ENCODE data around the gene ENTREP1.

ENTREP1 gene

DNA sequence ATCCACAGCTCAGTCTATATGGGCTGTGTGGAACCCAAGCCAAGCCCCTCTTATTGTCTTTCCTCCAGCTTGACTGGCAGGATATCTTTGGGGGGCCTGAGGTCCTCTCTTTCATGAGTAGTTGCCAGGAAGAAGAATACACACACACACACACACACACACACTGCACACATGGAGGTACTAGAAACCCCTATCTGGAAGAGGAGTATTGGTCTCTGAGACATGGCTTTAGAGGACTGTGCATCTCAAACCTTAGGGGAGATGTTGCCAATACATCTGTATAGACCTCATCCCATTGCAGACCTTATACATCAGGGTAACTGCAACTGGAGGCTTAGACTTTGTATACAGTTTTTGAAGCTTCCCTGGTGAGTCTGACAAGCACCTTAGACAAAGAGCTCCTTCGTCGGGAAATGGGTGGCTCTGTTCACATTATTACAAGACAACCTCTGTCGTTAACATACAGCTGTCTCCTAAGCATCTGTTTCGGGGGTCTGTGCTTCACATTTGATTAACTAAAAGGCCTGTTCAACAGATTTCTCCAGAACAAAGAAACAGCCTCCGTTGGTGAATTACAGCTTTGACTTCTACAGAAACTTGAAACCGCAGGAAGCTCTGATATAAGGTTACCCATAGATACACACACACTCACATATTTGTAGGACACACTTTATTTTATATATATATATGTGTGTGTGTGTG is 5.5 kb upstream of the ENTREP1 start:
- DNase-seq: no peak

DNA sequence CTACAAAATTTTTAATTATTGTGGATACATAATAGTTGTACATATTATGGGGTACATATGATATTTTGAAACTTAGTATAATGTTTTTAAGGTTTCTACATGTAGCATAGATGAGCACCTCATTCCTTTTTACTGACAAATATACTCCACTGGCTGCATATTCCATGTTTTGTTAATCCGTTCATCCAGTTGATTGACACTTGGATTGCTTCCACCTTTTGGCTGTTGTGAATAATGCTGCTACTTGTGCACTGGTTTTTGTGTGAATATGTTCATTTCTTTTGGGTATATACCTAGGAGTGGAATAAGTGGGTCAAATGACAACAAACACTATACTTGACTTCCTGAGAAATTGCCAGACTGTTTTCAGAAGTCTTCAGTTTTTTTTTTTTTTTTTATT is 2.8 kb upstream of the ENTREP1 start:
- DNase-seq: no peak

DNA sequence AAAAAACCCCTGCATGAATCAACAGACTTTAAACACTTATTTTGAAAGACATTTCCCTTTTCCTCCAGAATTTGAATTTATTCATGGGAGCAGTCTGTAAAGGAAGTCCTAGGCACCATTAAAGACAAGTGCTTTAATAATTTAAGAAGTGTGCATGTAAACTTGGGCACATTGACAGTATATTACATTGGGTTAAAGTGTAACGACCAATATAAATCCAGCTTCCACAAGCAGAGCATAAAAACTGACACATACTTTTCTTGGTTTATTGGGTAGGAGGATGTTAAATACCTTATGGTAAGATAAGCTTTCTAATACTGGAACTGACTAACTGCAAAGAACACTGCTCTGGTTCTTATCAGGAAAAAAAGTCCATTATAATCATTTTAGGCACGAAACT is 1.2 kb upstream of the ENTREP1 start:
- DNase-seq: no peak

DNA sequence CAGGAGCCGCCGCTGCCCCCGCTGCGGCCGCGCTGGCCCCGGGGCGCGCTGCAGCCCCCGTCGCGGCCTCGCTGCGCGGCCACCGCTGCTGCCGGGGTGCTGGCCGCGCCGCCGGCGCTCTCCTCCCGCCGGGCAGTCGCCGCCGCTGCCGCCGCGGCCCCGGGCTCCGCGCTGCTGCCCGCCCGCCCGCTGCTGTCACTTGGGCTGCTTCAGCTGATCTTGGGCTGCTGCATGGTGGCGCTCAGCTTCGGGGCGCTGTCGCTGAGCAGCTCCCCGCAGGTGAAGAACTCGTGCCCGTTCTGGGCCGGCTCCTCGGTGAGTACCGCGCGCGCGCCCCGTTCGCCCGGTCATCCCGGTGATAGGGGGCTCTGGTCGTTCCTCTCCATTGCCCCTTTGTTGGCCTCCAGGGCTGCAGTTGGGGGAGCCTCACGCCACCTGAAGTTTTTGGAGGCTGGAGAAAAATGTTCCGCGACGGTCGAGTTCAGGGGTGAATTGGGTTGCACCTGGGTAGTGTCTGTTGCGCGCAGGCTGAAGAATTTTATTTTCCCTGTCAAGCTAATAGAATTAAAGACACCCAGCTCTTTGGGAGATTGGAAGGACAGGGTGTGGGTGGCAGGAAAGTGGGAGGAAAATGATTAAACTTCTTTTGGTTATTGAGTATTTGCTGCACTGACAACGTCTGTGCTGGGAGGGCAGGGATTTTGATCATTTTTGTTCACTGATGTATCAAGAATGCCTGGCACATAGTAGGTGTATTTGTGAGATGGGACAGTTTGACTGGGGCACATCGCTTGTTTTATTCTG is 596 bp downstream of the ENTREP1 start:
- DNase-seq: no peak

DNA sequence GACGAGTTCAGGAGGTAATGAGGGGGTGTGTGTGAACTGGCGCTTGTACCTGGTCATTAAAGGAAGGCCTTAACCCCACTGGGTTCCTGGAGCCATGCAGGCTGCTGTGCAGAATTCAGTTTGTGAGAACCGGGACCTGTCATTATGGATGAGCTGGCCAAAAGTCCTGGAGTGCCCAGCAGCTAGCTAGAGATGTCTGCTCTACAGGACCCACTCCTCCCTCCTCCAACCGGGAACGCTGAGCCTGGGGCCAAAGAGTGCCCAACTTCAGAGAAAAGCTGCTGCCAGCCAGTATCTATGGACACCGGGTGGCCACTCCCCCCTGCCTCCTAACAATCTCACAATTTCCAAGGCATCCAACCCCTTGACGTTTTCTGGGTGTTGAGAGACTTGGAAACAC is 1.2 kb downstream of the ENTREP1 start:
- no peak for DNase-seq

DNA sequence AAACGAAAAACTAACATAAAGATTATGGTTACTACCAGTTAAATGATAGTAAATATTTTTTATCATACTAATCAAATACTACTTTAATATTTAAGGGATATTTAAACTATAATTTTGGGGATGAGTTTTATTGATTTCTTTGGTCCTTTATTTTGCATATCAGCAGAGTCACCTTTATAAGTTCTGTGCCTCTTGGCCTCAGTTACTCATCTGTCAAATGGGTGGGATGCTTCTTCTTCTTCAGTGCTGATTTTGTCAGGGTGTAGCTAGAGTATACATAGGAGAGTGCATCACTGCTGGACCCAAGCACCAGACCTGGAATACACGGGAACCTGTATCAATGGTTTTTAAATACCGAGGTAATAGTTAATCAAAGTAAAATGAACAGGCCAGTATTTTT is 5.6 kb downstream of the ENTREP1 start:
- no peak for DNase-seq

DNA sequence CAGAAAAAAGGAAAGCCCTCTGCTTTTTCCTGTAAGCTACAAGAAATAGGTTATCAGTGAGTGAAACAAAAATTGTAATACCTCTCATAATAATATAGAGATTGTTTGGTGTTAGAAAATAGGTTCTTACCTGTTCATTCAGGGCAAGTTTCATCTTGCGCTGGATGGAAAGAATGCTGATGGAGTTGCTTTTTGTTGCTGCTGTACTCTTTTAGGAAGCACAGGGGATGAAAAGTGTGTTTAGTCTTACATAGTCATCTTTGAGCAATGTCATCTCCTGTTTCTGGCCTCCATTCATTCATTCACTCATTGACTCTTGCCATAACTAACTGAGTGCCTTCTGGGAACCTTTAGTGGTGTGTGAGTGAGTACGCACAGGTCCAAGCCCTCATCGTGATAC is 6.4 kb downstream of the ENTREP1 start:
- DNase-seq: no peak

DNA sequence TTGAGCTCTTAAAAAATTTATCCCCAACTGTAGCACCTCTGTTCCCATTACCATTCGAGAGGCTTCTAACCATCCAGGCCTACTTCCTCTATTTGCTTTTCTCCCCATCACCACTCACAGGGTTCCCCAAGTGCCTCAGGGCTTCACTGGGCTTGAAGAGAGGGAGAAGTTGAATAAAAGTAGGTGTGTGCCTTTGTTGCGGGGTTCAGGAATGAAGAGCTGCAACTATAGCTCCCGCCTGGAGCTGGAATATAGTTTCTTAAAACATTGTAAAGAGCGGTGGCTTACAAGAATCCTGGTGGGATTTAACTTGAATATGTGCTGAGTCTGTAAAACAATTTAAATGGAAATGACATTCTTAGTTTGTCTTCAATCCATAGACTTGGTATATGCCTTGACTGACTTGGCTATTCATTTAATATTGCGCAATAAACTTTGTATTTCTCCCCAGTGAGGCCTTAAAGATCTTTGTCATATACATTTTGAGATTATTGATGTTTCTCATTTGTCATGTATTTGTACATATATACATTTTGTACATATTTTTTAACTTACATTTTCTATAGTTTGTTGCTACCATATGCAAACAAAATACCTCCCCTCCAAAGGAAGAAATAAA is 7.2 kb downstream of the ENTREP1 start:
- no peak for DNase-seq

DNA sequence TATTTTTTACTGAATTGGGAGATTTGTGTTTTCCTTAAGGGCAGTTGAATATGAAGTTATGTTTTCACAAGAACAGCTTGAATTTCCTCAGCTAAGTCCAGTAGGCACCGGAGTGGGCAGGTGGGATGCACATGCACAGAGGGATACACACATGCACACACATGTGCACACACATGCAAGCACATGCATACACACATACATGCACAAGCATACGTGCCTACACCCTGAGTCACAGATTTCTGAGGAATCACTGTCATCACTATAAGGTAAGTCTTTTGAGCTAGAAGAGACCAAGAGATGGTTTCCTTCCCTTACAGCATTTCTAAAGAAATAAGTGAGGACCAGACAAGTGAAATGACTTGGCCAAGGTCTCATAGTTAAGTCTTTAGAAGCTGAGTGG is 8.7 kb downstream of the ENTREP1 start:
- no peak for DNase-seq

DNA sequence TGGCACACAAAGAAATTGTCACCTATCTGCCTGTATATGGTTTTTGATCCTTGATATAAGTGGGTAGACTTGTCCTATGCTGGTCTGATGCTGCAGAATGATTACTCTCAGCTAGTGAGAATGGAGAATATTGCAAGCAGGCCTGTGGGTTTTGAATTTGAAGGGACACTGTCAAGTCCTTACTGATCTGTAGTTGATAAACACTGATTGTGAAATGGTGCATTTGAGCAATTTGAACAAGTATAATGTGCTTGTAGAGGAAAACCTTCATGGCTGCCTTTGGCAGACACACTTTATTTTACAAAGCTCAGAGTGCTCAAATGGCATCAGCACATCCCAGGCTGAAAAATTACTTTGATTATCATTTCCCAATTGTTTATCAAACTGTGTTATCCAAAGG is 9.3 kb downstream of the ENTREP1 start:
- DNase-seq: no peak

DNA sequence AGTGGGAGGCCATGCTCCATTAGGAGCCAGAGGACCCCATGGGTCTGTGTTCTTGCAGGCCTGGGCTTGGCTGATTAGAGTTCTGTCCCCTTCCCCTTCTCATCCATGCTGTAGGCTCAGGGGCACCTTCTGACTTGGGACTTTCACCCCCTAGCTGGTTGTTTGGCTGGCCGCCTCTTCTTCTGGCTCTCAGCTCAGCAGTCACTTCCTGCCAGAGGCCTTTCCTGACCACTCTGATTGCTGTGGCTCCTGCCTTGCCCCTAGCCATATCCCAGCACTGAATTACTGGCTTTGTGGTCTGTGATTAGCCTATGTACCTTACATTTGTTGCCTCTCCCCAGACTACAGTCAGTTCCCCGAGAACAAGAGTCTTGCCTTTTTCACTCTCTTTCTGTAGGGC is 14.6 kb downstream of the ENTREP1 start:
- DNase-seq: no peak

DNA sequence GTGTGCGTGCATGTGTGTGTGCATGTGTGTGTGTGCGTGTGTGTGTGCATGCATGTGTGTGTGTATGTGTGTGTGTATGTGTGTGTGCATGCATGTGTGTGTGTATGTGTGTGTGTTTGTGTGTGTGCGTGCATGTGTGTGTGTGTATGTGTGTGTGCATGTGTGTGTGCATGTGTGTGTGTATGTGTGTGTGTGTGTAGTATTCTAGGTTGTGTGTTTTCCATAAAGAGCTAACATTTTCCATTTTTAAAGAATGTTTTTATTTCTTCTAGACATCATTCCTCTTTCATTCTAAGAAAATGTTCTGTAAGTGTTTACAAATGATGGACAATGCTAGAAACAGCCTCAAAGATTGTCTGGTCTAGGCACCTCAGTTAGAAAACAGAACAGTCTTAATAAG is 15.6 kb downstream of the ENTREP1 start:
- DNase-seq: no peak

DNA sequence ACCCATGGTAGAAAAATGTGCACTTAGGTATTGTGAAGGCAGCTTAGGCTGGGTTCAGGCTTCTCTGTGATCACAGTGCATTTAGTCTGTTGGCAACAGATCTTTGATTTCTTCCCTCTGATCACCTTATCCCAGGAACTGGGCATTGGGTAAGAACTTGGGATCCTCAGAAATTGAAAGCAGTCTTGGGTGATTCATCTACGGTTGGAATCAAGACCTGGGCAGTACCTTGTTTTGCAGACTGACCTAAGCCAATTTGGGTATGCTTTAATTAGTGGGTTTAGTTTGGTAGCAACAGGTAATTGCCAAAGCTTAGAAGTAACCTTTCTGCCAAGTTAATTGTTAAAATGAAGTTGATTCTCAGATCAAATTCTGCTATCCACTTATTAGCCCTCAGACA is 17.8 kb downstream of the ENTREP1 start:
- no peak for DNase-seq

DNA sequence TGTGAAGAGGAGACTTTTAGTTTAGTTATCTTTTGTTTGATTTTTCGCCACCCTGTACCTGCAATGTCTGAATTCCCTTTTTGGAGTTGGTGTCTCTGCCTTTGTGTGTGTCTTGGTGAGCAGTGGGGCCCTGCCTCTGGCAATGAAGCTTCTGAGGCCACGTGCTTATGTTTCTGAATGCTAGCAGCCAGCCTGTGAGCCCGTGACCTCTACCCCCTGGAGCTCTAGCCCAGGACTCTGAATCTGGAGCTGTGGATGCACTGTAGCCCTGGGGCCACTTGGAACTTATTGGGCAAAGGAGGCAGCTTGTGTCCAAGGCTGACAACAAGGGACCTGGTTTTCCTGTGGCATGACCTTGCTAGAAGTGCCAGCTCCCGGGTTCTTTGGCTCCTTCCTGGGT is 19.4 kb downstream of the ENTREP1 start:
- no peak for DNase-seq

DNA sequence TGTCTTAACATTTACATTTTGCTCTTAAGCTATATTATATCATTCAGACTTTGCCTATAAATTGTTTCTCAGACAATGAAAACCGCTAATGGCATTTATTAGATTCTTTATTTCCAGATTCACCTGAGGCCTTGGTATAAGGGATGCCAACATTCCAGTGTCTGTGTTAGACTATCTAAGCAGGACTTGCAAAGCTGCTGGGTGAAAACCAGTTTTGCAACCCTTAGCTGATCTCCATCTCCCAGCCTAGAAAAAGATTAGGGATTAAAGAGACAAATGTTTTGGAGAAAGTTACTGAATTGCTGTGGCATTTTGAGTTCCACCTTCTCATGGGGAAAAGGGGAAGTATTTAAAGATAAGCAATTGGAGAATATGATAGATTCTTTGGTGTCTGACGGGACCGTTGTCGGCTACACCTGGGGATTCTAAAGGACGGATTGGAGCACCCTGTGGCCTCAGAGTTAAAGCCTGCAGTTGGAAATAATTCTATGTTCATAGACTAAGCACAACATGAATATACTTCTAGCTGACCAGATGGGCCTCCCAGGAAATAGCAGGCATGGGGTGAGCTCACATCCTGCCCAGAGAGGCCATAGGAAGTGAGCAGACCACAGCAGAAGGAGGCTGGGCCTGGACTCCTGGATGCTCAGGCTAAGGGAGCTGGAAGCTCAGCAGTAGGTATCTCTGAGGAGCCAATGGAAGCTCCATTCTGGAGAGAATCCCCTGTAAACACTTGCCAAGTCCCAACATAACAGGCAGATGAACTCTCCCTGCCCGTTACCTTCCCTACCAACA is 21.8 kb downstream of the ENTREP1 start:
- DNase-seq: no peak

DNA sequence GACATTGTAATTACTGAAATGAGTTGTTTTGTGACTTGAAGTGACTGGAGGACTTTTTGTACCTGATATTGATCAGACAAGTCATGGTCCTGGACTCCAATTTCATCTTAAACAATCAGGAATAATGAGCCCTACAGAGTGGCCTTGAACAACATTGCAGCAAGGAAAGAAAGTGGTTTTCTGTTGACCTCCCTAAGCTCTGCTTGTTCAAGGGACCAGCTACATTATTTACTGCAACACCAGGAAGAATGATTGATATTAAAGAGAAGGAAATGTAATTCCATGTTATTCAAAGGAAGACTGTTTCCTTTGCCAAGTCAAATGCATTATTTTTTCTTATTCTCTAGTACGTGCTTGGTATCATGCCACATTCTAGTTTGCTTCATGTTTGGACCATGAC is 22.6 kb downstream of the ENTREP1 start:
- no peak for DNase-seq

DNA sequence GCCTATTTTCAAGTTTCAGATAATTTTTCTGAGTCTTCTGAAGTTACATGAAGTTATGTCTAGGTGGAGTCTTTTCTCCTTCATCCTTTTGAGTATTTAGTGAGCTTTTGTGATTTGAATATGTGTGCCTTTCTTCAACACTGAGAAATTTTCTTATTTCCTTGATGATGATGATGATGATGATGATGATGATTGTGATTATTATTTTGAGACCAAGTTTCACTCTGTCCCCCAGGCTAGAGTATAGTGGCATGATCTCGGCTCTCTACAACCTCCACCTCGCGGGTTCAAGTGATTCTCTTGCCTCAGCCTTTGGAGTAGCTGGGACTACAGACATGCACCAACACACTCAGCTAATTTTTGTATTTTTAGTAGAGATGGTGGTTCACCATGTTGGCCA is 26.2 kb downstream of the ENTREP1 start:
- no peak for DNase-seq

DNA sequence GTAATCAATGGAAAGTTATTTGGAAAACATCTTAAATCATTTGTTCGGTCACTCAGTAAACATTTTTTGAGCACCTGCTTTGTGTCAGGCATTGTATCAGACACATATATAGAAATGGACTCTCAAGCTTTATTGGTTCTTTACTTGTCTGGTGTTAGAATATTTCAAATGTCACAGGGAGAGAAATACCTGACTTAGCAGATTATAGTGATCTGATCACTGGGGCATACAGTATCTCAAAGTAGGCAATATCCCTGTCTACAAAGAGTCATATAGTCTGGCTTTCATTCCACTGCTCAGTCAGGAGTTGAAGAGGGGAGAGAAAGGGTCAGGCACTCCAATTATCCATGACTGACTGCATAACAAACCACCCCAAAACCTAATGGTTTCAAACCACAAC is 30.2 kb downstream of the ENTREP1 start:
- DNase-seq: no peak

DNA sequence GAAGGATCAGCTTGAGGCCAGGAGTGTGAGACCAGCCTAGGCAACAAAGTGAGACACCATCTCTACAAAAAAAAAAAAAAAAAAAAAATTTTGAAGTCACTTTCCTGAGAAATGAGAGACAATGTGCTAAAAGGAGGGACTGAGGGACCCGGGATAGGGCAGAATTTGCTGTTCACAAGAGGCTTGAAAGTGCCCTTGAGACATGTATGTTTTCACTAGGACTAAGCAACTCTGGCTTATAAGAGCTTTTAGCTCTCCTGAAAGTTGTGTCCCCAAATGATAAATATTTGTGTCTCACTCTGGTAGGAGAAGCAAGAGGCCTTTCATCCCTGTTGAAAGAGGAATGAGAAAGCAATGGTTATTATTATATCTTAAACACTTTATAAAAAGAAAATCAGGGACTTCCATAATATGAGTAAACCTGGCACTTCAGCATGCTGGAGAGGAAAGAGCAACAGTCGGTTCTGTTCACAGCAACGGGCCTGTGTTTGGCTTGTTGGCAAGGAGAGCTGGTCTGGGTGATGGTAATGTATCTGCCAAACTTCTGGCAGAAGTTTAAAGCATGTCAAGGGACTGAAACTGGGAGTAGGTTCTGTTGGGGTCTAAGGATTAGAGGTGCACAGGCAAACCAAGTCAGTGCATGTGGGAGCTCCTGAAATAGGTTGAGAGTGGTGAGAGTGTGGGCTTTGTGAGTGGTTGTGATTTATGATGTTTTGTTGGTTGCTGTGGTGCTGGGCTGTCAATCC is 32.2 kb downstream of the ENTREP1 start:
- no peak for DNase-seq

DNA sequence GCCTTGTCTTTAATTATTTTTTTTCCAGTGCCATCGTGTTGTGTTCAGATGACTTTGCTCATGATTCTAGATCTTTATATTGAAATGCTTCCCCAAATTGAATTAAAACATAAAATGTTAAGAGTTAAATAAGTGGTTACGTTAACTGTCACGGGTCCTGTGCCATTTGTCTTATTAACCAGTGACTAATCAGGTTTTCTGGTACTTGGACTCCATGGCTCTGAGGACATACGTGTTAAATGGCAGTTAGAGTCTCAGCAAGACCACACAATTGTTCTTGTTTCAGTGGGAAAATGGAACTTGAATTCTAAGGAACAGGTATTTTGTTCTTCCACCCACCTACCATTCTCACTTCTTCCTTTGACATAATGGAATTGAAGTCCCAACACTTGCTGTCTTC is 32.8 kb downstream of the ENTREP1 start:
- no peak for DNase-seq

DNA sequence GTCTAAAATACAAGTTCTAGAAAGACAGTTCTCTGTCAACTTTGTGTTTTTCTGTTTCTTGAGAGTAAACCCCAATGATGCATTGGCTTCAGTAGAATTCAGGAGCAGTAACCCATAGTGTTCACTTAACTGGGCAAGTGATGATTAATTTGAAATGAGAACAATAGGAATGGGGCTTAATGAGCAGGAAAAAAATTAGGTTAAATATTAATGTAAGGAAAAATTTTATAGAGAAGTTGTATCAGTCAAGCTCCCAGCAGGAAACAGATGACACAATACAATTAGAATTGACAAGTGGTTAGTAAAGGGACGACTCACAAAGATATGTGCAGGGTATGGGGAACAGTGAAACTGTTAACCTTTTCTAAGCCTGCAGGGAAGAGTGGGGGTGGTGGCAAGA is 38.2 kb downstream of the ENTREP1 start:
- DNase-seq: no peak

DNA sequence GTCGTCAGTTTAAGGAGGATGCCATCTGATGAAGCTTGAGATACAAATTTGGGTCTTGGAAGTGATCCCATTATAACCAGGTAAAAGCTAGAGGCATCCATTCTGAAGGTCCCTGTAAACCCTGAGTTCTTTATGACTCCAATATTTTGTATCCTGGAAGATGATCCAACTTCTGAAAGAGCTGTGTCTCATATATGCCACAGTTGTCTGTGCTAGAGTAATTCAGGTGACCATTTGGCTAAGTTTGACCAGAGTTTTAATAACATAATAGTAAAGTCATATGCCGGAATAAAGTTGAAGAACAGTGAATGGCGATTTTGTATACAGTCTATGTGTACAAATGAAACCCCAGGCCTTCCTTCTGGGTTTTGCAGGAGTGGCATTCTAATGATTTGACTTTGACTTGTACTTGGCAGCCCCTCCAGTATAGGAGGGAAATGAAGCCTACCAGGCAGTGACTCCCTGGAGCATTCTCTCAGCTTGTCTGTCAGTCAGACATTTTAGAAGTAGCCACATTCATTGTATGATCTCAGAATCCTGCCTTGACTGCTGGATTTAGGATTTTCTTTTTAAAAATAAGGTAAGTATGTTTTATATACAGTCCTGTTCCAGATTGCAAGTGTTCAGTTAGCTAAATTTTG is 39.6 kb downstream of the ENTREP1 start:
- DNase-seq: no peak
